Keratinocyte (primary cell): ENCODE measurements around the gene PDE9A.

Experiments used
- CTCF ChIP-seq, 3 experiments: IDR thresholded peaks in 1 of 3; conservative IDR thresholded peaks in 1 of 3; optimal IDR thresholded peaks in 1 of 3; 2 replicates in 2 of 3; 3 replicates in 1 of 3; pipeline versions ENCODE3 to v1.5.1; 2011; ENCODE audit warnings: low read length in 3 of 3, mild to moderate bottlenecking in 3 of 3, moderate library complexity in 2 of 3, control low read depth in 1 of 3, inconsistent platforms in 1 of 3; ENCODE audit not compliant: insufficient read depth in 2 of 3; ENCODE audit errors: extremely low read depth in 1 of 3
- EZH2 ChIP-seq: IDR thresholded peaks from one replicate; pipeline ENCODE4 v1.6.1; 2012; ENCODE audit warnings: inconsistent platforms, mild to moderate bottlenecking, low read length, moderate library complexity

GRCh38 chr21:42640486-42640885, 12.9 kb upstream of the PDE9A start:
- TF ChIP-seq CTCF (optimal IDR thresholded peaks at IDR 0.05 in 1 of 3, IDR thresholded peaks at IDR 0.05 in 1 of 3, conservative IDR thresholded peaks at IDR 0.05 in 1 of 3; ENCODE audit: extremely low read depth in 1 of 3, insufficient read depth in 2 of 3, low read length in 3 of 3) (no peak), EZH2 (no peak)
